GM19467 (cell line): ENCODE data around the gene OR5D16.
"Not testable (repeated sequence)": the region's sequence is repeated elsewhere in the genome, so short reads cannot be mapped to it uniquely, and the experiment has no call there.

ENCODE experiments used
- ATAC-seq: cut with Tn5 transposase; IDR thresholded peaks from one replicate; pipeline ENCODE4 v1.9.1; 2021; ENCODE audit warnings: mild to moderate bottlenecking, moderate library complexity; ENCODE audit not compliant: unreplicated experiment

Gene OR5D16

GRCh38 chr11:55838452-55838851 is at the start of gene OR5D16:
Gene OR5D16 (plus strand): TSS chr11:55838752. CDS start chr11:55838752, 0 bp downstream.
- ATAC-seq, result no peak

DNA sequence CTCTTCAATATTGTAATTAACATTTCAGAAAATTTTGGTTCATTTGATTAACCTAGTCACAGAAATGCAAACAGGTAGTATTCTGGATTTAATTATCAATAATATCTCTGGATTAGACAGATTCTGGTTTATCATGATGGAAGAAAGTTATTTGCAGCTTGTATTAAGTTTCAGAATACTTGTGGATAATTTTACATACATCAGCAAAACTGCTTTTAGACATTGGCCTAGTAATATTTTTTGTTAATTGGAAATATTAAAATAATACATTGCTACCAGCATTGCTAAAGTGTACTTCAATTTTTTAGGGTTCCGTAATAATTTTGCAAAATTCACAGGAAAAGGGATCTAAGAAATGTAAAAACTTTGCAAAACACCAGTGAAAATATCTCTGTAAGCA is 46.9 kb upstream of the OR5D16 start:
- ATAC-seq, result no peak

DNA sequence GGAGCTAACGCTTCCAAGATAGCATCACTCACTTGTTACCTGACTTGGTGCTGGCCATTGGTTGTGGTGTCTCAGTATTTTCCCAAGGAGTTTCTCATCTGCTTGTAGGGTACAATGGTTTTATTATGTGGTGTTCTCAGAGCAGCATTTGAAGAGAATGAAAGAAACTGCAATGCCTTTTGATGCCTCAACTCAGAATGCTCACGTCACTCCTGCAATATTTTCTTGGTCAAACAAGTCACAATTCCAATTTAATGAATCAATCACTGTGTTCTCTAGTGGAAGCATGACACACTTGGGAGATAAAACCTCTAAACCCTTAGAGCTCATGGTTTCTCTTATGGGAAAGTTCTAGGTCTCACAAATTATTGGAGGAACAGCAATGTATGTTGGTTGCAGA is 45.2 kb upstream of the OR5D16 start:
- ATAC-seq, result no peak

DNA sequence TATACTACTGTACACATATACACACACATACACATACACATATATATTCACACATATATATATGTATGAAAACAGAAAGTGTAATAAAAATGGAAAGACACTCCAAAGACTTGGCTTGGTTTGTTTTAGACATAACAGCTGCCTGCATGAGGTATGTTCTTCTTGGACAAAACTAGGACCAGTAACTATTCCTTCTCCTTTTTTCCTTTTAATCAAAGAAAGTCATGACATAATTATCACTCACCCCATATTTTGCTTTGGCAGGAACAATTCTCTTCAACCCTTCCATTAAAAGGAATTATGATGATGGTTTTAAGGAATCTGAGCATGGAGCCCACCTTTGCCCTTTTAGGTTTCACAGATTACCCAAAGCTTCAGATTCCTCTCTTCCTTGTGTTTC is 43.3 kb upstream of the OR5D16 start, which contains the start of gene OR5D14:
TSS of gene OR5D14 (plus strand) at position 301 of the 400 bp plus-strand sequence. CDS start at position 301, 0 bp downstream.
- no peak for ATAC-seq

GRCh38 chr11:55806248-55806647 is 32.3 kb upstream of the OR5D16 start:
- no peak for ATAC-seq

- no peak for ATAC-seq
Measured at GRCh38 chr11:55811067-55811466, 27.5 kb upstream of the OR5D16 start, which contains the start of gene OR5L1. Gene OR5L1 (plus strand): TSS chr11:55811367. CDS start chr11:55811467, 100 bp downstream.

DNA sequence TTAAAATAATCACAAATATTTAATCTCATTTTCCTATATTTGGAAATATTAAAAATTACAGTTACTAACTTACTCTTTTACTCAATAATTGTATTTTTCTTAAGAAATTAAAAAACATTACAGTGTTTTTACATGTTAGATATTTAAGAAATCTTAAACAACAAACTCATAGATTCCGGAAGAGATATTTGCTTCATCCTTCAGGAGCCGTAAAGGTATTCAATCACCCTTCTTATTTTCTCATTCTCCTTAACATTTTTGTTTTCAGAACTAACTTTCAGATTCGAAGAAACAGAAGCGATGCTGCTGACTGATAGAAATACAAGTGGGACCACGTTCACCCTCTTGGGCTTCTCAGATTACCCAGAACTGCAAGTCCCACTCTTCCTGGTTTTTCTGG is 19.2 kb upstream of the OR5D16 start, which contains the start of gene OR5D18:
TSS of gene OR5D18 (plus strand) at position 301 of the 400 bp plus-strand sequence. CDS start at position 301, 0 bp downstream.
- no peak for ATAC-seq

DNA sequence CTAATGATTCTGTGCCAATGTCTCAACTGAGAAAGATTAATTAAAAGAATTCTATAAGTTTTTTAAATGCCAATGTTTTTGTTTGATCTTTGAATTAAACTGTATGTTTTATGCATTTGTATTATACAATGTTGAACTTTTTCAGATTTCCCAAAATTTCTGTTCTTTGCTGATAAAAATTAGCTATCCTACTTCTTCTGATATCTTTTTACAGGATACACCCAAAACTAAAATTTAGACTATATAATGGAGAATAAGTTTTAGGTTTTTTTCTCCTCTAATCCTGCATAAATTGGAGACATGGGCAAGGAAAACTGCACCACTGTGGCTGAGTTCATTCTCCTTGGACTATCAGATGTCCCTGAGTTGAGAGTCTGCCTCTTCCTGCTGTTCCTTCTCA is 11.6 kb upstream of the OR5D16 start, which contains the start of gene OR5L2:
TSS of gene OR5L2 (plus strand) at position 301 of the 400 bp plus-strand sequence. CDS start at position 301, 0 bp downstream.
- ATAC-seq, result no peak

GRCh38 chr11:55847453-55847852 is 8.9 kb downstream of the OR5D16 start:
- no peak for ATAC-seq

DNA sequence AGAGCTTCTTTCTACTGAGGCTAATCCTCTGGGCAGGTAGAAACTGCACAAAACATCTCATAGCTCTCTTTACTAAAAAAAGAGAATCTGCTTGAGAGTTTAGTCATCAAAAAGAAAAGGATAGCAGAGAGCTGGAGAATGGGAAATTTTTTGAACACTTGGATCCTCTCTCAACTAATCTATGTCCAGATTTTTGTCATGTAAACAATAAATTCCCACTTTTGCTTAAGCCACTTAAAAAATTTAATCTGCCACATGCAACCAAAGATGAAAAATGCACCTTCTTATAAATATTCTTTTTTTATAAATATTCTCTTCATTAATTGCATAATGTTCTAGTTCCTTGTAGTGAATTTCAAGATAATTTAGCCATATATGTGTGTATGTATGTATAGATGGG is 10.5 kb downstream of the OR5D16 start:
- ATAC-seq, result no peak

- no peak for ATAC-seq
Measured at GRCh38 chr11:55852141-55852540, 13.6 kb downstream of the OR5D16 start.

DNA sequence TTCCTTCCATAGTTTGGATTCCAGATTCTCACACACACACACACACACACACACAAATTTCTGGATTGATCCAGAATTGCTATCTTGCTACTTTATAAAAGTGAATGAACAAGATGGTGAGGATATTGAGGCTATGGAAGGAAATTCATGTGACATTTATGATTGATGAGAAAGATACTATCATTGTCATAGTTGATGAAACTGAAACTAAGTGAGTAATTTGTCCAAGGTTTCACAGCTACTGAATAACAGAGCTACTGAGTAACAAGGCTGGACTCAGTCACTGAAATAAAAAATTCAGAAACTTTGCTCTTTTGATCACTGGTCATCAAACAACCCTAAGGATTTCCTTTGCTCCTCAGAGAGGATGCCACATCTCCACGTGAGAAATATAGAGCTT is 16.2 kb downstream of the OR5D16 start:
- no peak for ATAC-seq

DNA sequence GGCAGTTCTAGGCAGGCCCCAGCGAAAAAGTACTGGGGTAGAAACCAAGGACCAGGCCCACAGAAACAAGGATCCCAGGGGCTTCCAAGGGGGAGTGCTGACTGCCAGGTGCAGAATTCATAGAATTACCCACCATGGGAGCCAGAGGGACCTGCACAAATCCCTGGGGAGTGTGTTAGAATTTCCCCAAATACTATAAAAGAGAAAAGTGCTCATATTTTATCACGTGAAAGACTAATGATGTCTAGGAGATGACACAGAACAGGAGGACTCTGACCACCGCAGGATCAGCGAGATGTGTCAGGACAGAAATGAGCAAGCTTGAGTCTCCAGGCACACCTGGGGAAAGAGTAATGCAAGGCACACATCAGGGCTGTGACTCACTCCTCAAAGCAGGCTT is 28.8 kb downstream of the OR5D16 start:
- not testable (repeated sequence) for ATAC-seq

DNA sequence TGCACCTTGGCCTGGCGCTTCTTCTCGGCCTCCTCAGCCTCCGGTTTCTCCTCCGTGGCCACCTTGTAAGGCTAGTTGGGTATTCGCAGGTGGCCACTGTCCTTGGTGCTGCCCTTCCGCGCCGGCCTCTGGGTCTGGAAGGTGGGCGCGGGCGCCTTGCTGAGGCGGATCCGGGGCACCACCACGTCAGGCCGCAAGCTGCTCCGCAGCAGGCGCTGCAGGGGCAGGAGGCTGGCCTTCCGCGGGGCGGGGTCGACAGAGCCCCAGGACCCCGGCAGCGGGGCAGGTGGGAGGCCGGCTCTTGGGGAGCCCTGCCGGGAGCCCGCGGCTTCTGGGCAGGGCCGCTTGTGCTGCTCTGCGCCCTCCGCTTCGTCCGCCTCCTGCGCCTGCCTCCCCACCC is 34.2 kb downstream of the OR5D16 start:
- not testable (repeated sequence) for ATAC-seq

DNA sequence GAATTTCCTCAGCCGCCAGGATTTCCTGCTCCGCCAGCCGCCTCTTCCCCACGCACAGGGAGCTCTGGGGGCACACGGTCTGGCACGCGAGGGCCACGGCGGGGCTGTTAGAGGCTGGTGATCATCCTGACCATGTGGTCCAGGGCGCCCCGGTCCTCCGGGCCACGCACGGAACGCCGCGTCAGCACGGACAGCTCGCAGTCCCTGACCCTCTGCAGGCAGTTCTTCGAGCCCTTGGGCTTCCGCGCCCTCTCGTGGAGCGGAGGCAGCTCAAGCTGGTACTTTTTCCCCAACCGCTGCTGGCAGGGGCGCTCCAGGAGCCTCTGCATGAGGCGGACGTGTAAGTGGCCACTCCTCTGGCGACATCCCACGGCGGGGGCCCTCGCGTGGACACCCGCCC is 34.6 kb downstream of the OR5D16 start:
- ATAC-seq, result not testable (repeated sequence)

DNA sequence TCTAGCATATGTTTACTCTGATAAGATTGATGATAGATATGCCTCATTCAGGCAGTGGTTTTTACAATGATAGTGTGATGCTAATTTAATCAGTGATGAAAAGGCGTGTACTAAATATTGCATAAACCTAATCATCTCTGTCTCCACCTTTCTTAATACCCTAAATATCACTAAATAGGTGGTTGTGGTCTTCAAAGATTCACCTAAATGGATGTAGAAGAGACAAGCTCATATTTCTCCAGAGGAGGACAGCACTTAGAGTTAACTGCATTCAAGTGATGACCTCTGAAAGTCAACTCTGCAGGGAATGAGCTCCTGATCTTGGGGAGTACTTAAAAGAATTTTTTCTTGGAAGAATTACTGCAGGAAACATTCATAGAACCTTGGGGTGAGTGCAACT is 44.4 kb downstream of the OR5D16 start, which contains the start of gene TRIM51:
TSS of gene TRIM51 (plus strand) at position 301 of the 400 bp plus-strand sequence. CDS start 2,132 bp downstream, outside the sequence.
- ATAC-seq, result not testable (repeated sequence)

DNA sequence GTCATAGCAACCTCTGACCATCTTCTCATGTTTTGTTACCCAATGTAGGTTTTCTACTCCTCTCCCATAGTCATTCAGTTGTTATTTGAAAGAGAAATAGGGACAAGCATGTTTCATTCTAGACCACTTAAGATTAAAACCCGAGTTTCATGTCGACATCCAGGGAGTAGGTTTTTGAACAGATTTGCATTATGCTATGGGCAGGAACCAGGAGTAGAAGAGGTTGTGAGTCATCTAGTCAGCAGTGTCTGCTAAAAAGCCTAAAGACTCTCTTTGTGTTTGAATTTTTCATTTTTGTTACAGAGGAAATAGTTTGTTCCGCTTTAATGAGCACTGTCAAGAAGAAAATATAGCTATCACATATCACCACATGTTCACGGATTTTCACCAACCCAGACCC is 46.4 kb downstream of the OR5D16 start:
- not testable (repeated sequence) for ATAC-seq

GRCh38 chr11:55885481-55885880 is 46.9 kb downstream of the OR5D16 start:
- not testable (repeated sequence) for ATAC-seq
